A673 (cell line): ENCODE data around the gene GCC2. TPM values are rescaled to one million over a fixed set of nuclear protein-coding genes. Genes with fewer than 3 reads are reported as not detected.
"Not testable (repeated sequence)": the region's sequence is repeated elsewhere in the genome, so short reads cannot be mapped to it uniquely, and the experiment has no call there.

Experiments used
- BruUV-seq: library from RNA; stranded (reverse); fragments of 400-500 nt; replicated peaks from 2 replicates; lab custom pipeline; 2021; lab: Mats Ljungman, UMichigan
- CTCF ChIA-PET: fragments of 300-600 bp; sonication (Branson Sonifier 250); formaldehyde crosslinking; loops from one replicate; lab custom pipeline; 2022; ENCODE audit warnings: antibody characterized with exemption; lab: Charles Lee
- POLR2A ChIA-PET: fragments of 300-600 bp; sonication (Branson Sonifier 250); formaldehyde crosslinking; loops from one replicate; lab custom pipeline; 2022; ENCODE audit warnings: antibody characterized with exemption; ENCODE audit not compliant: low non-redundant PET; lab: Charles Lee
- DNase-seq: peaks from one replicate; pipeline ENCODE4 v3.0.0-alpha.2; 2015; ENCODE audit warnings: low spot score
- H3K27ac ChIP-seq: fragments of 200-600 bp; sonication (generic); 2 replicates; pipeline ENCODE4 v1.5.1; 2016; ENCODE audit warnings: mixed run types, low read depth, mild to moderate bottlenecking, mixed read lengths, antibody characterized with exemption, low read length; ENCODE audit not compliant: poor library complexity, severe bottlenecking
- H3K27me3 ChIP-seq: fragments of 200-600 bp; sonication (generic); replicated peaks from 2 replicates; pipeline ENCODE4 v1.6.1; 2017; ENCODE audit warnings: mixed run types, low read depth, mild to moderate bottlenecking, mixed read lengths, antibody characterized with exemption, low read length; ENCODE audit not compliant: insufficient read depth, poor library complexity
- H3K36me3 ChIP-seq: fragments of 200-600 bp; sonication (generic); 2 replicates; pipeline ENCODE4 v1.6.1; 2016; ENCODE audit warnings: mixed run types, mild to moderate bottlenecking, mixed read lengths, antibody characterized with exemption, low read length; ENCODE audit not compliant: insufficient read depth, poor library complexity, severe bottlenecking
- H3K4me1 ChIP-seq: fragments of 200-600 bp; sonication (generic); 2 replicates; pipeline ENCODE4 v1.6.1; 2017; ENCODE audit warnings: mixed run types, mild to moderate bottlenecking, mixed read lengths, antibody characterized with exemption, low read length; ENCODE audit not compliant: insufficient read depth, poor library complexity, severe bottlenecking
- H3K4me3 ChIP-seq: fragments of 200-600 bp; sonication (generic); 2 replicates; pipeline ENCODE4 v1.5.1; 2016; ENCODE audit warnings: low read depth, mixed run types, mild to moderate bottlenecking, mixed read lengths, low read length; ENCODE audit not compliant: poor library complexity, severe bottlenecking
- H3K9me3 ChIP-seq: fragments of 200-600 bp; sonication (generic); 2 replicates; pipeline ENCODE4 v1.6.1; 2016; ENCODE audit warnings: mixed run types, low read depth, mild to moderate bottlenecking, mixed read lengths, antibody characterized with exemption, low read length; ENCODE audit not compliant: poor library complexity, severe bottlenecking
- EZH2 ChIP-seq: fragments of 200-600 bp; sonication (generic); IDR thresholded peaks from 2 replicates; pipeline ENCODE4 v1.6.1; 2017; ENCODE audit warnings: borderline replicate concordance, low read depth, mild to moderate bottlenecking, mixed read lengths, antibody characterized with exemption, low read length; ENCODE audit not compliant: poor library complexity, severe bottlenecking
- intact Hi-C: fragments of 100-400 bp; cut with micrococcal nuclease; formaldehyde crosslinking; loops from one replicate; pipeline ENCODE4 v1.10.0; 2022; ENCODE audit not compliant: unreplicated experiment
- total RNA-seq: library from RNA; stranded (reverse); gene quantifications from 2 replicates; pipeline ENCODE4 v1.2.3, GENCODE V29; 2021
- TF ChIP-seq, protein P1 (sequence below): fragments of 300-800, 200-600 bp; sonication (generic); conservative IDR thresholded peaks from 2 replicates; pipeline ENCODE4 v1.5.1; 2017; ENCODE audit warnings: low read depth, mild to moderate bottlenecking, antibody characterized with exemption, low read length, moderate library complexity, mixed read lengths

The GCC2 gene
- total RNA-seq, 1 experiment from 2014 or later, result 25.4 TPM

DNA sequence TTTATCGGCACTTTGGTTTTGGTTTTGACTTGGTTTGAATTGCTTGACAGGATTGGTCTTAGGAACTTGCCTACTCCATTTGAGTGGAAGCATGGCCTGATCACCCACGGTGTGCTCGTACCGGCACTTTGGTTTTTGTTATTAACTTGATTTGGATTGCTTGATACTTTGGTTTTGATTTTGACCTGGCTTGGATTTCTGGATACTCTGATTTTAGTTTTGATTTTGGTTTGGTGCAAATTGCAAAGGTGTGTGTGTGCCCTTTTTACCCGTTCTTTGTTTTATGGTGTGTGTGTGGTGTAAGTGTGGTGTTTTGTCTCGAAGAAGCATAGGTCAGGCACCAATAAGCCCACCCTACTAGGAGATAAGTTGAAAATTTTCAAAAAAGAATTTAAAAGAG lies 75.7 kb downstream of the GCC2 start:
- BruUV-seq, H3K36me3 ChIP-seq, DNase-seq, intact Hi-C loops, POLR2A ChIA-PET, H3K27me3 ChIP-seq, H3K27ac ChIP-seq, CTCF ChIA-PET, H3K9me3 ChIP-seq, H3K4me1 ChIP-seq, H3K4me3 ChIP-seq: not testable (repeated sequence)

- intact Hi-C loops, H3K4me3 ChIP-seq, H3K36me3 ChIP-seq, POLR2A ChIA-PET, DNase-seq, H3K9me3 ChIP-seq, H3K4me1 ChIP-seq, CTCF ChIA-PET, H3K27ac ChIP-seq, BruUV-seq, H3K27me3 ChIP-seq: not testable (repeated sequence)
Observed at GRCh38 chr2:108525258-108525657, 76.3 kb downstream of the GCC2 start.

DNA sequence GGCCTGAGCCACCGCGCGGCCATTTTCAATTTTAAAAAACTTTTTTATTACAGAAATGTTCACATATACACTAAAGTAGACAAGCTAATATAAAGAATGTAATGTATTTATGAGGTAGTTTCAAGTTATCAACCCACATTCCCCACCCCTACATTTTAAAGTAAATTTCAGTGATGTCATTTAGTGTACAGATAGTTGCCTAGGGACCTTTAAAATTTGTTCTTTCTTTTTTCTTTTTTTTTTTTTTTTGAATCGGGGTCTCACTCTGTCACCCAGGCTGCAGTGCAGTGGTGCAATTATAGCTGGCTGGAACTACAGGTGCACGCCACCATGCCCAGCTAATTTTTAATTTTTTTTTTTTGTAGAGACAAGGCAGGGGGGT lies 82.7 kb downstream of the GCC2 start:
- intact Hi-C loops, result no loop called here
- no peaks in the 10 kb centered on the region for H3K36me3 ChIP-seq
- H3K27ac ChIP-seq, result no peak overlapping the region
- no TSS peak for BruUV-seq
- H3K4me1 ChIP-seq, result peaks cover 8% of the 10 kb centered on the region
- no peaks in the 10 kb centered on the region for H3K9me3 ChIP-seq
- no peaks in the 10 kb centered on the region for H3K27me3 ChIP-seq
- TF ChIP-seq EZH2, result no peak
- TF ChIP-seq, protein P1, sequence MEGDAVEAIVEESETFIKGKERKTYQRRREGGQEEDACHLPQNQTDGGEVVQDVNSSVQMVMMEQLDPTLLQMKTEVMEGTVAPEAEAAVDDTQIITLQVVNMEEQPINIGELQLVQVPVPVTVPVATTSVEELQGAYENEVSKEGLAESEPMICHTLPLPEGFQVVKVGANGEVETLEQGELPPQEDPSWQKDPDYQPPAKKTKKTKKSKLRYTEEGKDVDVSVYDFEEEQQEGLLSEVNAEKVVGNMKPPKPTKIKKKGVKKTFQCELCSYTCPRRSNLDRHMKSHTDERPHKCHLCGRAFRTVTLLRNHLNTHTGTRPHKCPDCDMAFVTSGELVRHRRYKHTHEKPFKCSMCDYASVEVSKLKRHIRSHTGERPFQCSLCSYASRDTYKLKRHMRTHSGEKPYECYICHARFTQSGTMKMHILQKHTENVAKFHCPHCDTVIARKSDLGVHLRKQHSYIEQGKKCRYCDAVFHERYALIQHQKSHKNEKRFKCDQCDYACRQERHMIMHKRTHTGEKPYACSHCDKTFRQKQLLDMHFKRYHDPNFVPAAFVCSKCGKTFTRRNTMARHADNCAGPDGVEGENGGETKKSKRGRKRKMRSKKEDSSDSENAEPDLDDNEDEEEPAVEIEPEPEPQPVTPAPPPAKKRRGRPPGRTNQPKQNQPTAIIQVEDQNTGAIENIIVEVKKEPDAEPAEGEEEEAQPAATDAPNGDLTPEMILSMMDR, result no peak
- no peak overlapping the region for H3K4me3 ChIP-seq
- CTCF ChIA-PET, result no interaction called here
- DNase-seq, result no peak
- POLR2A ChIA-PET, result no interaction called here

DNA sequence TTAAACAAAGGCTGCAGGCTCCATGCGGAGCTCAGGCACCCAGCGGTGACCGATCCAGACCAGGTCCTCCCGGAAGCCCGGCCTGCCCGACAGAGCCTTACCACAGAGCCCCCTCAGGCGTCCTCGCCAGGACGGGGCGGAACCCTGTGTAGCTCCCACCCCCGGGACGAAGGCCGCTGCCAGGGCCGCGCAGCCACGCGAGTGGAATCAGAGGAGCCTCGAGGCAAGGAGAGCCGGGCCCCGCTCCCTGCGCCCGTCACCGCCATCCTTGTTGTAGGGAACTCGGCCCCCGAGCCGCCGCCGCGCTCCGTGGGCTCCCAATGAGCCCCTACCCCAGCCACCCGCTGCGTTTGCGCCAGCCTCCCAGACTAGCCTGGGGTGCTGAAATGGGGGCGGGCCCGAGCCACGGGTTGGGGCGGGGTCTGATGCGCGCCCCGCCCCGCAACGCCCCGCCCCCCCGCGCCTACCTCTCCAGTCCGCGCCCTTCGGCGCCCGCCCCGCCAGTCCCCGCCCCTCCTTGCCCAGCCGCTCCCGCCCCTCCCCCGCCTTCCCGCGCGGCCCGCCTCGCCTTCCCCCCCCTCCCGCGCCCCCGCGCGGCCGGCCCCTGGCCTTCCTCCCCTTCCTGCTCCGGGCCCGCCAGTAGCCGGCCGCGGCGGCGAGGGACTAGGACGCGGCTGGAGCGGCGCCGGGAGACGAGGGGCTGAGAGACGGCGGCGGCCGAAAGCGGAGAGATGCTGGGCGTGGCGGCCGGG lies 85.0 kb downstream of the GCC2 start, which contains the start of gene LIMS1:
LIMS1 (plus strand) TSS at position 639 of the 752 bp plus-strand sequence; CDS start at position 732, 93 bp downstream.
- Histone ChIP-seq H3K9me3 (no peaks in the 10 kb centered on the region), H3K4me1 (peaks cover 11% of the 10 kb centered on the region), H3K27ac (peak within 1 kb of the TSS; percentile 88), H3K36me3 (no peaks in the 10 kb centered on the region), H3K27me3 (no peaks in the 10 kb centered on the region), H3K4me3 (peak within 1 kb of the TSS; percentile 64)
- no TSS peak for BruUV-seq
- ChIA-PET CTCF (interaction anchor here (0.6 to 1.4 kb wide), 2 partner anchors 50 to 101 kb away, joined by 4 to 6 read pairs; no protein-coding TSS in a partner anchor), POLR2A (interaction anchor here (0.6 to 0.7 kb wide), 2 partner anchors 44 to 85 kb away, joined by 3 to 7 read pairs; partner anchors contain the start of gene GCC2)
- DNase-seq, result peak; percentile 89
- TF ChIP-seq, protein P1, result no peak
- no peak for TF ChIP-seq EZH2
- intact Hi-C loops, result no loop called here
